Ectodermal cell (in vitro differentiated cells): ENCODE data around the gene MYOM1.

Experiments
- H3K27ac ChIP-seq: 2 replicates; pipeline ENCODE4 v1.7.0; 2013; ENCODE audit warnings: mild to moderate bottlenecking, low read depth, low read length; ENCODE audit not compliant: insufficient read depth, poor library complexity, severe bottlenecking
- H3K27me3 ChIP-seq: 2 replicates; pipeline ENCODE4 v1.7.0; 2013; ENCODE audit warnings: mild to moderate bottlenecking, low read length; ENCODE audit not compliant: insufficient read depth, control insufficient read depth, poor library complexity, severe bottlenecking
- H3K36me3 ChIP-seq: one replicate; pipeline ENCODE4 v1.7.0; 2013; ENCODE audit warnings: low read length; ENCODE audit not compliant: control insufficient read depth, insufficient read depth
- H3K4me1 ChIP-seq: one replicate; pipeline ENCODE4 v1.7.0; 2013; ENCODE audit warnings: low read length; ENCODE audit not compliant: control insufficient read depth, insufficient read depth
- H3K4me3 ChIP-seq: 2 replicates; pipeline ENCODE4 v1.7.0; 2013; ENCODE audit warnings: low read depth, low read length, control low read depth; ENCODE audit not compliant: insufficient read depth
- H3K9me3 ChIP-seq: 2 replicates; pipeline ENCODE4 v1.7.0; 2013; ENCODE audit warnings: mild to moderate bottlenecking, low read length, moderate library complexity; ENCODE audit not compliant: control insufficient read depth
- WGBS, 2 experiments: methylation state at CpG; one replicate each; pipeline ENCODE4 v1.1.7; 2013; ENCODE audit warnings: missing lambda C conversion rate in 2 of 2; 5-methylcytosine and 5-hydroxymethylcytosine counted together

The MYOM1 gene

DNA sequence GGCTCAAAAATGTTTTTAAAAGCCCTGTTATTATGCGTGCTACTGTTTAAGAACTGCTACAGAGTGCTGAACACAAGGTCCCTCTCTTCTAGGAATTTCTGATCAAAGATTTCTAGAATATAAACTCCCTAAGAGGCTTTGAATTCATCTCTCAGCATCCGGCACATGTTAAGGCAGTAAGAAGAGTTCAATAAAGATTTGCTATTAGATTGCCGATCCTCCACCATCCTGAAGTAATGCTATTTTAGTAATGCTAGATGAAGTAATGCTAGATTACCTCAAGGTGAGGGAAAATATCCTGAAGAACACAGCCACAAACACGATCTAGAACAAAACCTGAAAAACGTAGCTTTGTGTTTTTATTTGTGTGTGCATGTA is 41.2 kb upstream of the MYOM1 start:
- peak overlapping the region; percentile 76 for H3K4me3 ChIP-seq
- no peaks in the 10 kb centered on the region for H3K9me3 ChIP-seq
- peak overlapping the region; percentile 100 for H3K27ac ChIP-seq
- H3K27me3 ChIP-seq = no peaks in the 10 kb centered on the region
- 48 to 50% methylated on average over 5 of the region's 5 CpGs for WGBS, 2 experiments
- peaks cover 14% of the 10 kb centered on the region for H3K36me3 ChIP-seq
- peaks cover 9% of the 10 kb centered on the region for H3K4me1 ChIP-seq

DNA sequence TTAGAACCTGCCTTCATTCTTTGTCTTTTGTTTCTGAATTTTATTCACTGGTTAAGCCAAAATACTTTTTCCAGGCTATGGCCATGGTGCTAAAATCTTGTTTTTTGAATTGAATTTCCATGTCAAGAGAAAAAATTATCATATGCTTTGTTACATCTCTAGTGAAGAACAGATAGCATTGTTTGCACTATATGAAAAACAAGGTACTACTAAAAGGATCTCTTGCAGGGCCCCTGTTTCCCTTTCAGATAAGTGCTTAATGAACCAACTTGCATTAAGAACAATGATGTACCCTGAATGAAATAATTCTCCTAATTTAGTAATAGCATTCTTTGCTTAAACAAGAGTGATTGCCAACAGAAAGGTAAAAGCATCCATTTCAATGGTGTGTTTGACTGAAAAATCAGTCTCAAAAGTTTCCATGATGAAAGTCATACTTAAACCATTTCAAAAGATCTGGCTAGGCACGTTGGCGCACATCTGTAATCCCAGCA is 37.9 kb upstream of the MYOM1 start:
- peaks cover 43% of the 10 kb centered on the region for H3K36me3 ChIP-seq
- H3K27me3 ChIP-seq = no peaks in the 10 kb centered on the region
- no peak overlapping the region for H3K27ac ChIP-seq
- 93 to 98% methylated on average over 2 of the region's 2 CpGs for WGBS, 2 experiments
- H3K4me3 ChIP-seq = no peak overlapping the region
- no peaks in the 10 kb centered on the region for H3K9me3 ChIP-seq
- no peaks in the 10 kb centered on the region for H3K4me1 ChIP-seq

DNA sequence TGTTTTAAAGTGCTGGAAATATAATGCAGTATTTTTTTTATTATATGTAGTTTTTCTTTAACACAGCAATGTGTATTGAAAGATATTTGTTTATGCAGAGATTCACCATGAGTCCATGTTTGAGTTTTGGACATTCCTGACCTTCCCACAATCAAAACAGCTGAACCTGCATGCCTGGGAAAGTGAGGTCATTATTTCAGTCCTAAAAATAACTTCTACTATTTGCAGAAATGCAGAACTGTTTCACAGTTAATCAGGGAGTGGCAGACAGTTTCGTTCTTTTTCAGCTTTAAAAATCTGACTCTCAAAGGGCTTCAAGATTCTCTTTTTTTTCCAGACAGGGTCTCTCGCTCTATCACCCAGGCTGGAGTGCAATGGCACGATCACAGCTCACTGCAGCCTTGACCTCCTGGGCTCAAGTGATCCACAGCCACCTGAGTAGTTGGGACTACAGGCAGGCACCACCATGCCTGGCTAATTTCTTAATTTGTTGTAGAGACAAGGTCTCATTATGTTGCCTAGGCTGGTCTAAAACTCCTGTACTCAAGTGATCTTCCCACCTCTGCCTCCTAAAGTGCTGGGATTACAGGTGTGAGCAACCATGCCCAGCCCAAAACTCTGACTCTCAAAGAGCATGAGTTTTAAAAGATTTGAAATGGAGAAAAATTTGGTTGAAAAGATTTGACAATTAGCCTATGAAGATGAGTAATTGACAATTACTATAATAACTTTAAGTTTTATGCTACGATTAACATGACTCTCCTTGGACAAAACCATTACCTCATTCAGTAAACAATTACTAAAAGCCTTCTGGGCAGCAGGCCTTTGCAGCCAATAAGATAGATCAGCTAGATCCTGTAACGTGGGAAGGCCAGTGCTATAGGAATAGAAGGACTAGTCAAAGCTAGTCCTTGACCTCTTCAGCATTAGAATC is 37.2 kb upstream of the MYOM1 start:
- Histone ChIP-seq H3K36me3 (peaks cover 43% of the 10 kb centered on the region), H3K27me3 (no peaks in the 10 kb centered on the region), H3K4me3 (no peak overlapping the region), H3K4me1 (no peaks in the 10 kb centered on the region), H3K9me3 (no peaks in the 10 kb centered on the region), H3K27ac (no peak overlapping the region)
- 90 to 95% methylated on average over 5 of the region's 5 CpGs for WGBS, 2 experiments

DNA sequence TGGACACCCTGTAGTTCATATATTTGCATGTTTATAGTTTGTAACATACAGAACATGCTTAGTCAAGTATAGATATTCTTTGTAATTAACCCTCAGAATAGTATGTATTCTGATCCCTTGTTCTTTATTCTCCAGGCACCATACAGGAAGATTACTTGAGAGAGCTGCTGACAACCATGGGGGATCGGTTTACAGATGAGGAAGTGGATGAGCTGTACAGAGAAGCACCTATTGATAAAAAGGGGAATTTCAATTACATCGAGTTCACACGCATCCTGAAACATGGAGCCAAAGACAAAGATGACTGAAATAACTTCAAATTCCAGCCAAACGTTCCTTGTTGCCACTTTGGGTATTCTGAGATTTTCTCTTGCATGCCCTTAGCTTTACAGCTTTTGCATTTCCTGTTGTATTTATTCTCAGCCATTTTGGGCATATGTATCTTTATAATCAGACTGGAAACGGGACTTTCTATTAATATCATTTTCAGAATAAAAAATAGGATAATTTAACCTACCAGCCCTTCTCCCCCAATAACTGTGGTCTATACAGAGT is 35.9 kb upstream of the MYOM1 start:
- H3K4me3 ChIP-seq = no peak overlapping the region
- no peaks in the 10 kb centered on the region for H3K4me1 ChIP-seq
- no peak overlapping the region for H3K27ac ChIP-seq
- no peaks in the 10 kb centered on the region for H3K9me3 ChIP-seq
- 93 to 98% methylated on average over 4 to 5 of the region's 5 CpGs for WGBS, 2 experiments
- H3K27me3 ChIP-seq = no peaks in the 10 kb centered on the region
- H3K36me3 ChIP-seq = peaks cover 43% of the 10 kb centered on the region

DNA sequence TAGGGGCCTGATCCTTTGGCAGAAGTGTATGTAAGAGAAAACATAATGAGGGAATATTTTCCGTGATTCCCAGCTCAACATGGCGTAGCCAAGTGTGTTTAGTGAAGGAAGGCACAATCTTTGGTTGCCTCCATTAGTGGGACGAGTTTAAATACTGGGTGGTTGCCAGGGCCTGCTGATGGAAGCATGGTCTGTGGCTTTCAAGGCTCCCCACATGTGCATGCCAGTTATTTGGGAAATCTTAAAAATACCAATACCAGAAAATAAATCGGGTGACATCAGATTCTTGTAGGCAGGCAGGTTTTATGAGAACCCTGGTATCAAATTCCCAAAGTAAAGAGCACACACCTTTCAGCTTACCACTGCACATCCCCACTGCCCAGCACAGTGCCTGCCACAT is 35.0 kb upstream of the MYOM1 start:
- H3K27me3 ChIP-seq = no peaks in the 10 kb centered on the region
- 95 to 96% methylated on average over 4 of the region's 4 CpGs for WGBS, 2 experiments
- no peak overlapping the region for H3K27ac ChIP-seq
- H3K36me3 ChIP-seq = peaks cover 43% of the 10 kb centered on the region
- H3K9me3 ChIP-seq = no peaks in the 10 kb centered on the region
- no peak overlapping the region for H3K4me3 ChIP-seq
- no peaks in the 10 kb centered on the region for H3K4me1 ChIP-seq

DNA sequence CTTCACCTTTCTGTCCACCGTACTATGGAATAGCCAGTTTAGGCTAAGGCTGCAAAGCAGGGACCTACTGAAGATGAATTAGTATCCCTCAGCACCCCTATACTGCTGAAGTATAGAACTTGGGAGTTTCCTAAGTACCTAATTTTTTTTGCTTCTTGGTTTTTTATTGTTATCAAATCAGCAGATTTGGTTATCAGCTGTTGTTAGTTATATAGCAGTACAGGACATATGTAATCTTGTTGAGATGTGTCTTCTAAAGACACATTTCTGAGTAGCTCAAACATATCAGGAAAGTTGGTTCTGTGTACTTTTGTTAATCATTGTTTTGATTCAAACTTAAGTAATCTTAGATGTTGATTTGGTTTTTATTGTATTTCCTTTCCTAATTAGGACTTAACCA is 33.1 kb upstream of the MYOM1 start:
- peaks cover 6% of the 10 kb centered on the region for H3K4me1 ChIP-seq
- WGBS, 2 experiments = 95 to 100% methylated on average over 1 of the region's 1 CpG
- peaks cover 43% of the 10 kb centered on the region for H3K36me3 ChIP-seq
- H3K27ac ChIP-seq = no peak overlapping the region
- no peak overlapping the region for H3K4me3 ChIP-seq
- H3K9me3 ChIP-seq = no peaks in the 10 kb centered on the region
- H3K27me3 ChIP-seq = no peaks in the 10 kb centered on the region

DNA sequence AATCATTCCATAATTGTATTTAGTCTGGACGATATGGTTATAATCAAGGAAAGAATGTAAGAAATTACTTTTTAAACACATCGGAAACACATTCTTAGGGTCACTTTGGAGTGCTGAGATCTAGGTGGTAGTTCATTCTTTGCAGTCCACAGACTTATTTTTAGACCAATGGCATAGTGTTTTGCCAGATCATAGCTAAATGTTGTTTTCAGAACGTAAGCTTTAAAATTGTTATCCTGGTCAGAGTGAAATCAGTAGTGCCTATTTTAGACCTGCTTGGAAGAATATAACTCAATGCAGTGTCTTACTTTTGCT is 32.2 kb upstream of the MYOM1 start:
- H3K9me3 ChIP-seq = no peaks in the 10 kb centered on the region
- peaks cover 38% of the 10 kb centered on the region for H3K36me3 ChIP-seq
- H3K4me1 ChIP-seq = peaks cover 6% of the 10 kb centered on the region
- WGBS, 2 experiments = 97 to 98% methylated on average over 3 of the region's 3 CpGs
- H3K27me3 ChIP-seq = no peaks in the 10 kb centered on the region
- no peak overlapping the region for H3K4me3 ChIP-seq
- no peak overlapping the region for H3K27ac ChIP-seq

DNA sequence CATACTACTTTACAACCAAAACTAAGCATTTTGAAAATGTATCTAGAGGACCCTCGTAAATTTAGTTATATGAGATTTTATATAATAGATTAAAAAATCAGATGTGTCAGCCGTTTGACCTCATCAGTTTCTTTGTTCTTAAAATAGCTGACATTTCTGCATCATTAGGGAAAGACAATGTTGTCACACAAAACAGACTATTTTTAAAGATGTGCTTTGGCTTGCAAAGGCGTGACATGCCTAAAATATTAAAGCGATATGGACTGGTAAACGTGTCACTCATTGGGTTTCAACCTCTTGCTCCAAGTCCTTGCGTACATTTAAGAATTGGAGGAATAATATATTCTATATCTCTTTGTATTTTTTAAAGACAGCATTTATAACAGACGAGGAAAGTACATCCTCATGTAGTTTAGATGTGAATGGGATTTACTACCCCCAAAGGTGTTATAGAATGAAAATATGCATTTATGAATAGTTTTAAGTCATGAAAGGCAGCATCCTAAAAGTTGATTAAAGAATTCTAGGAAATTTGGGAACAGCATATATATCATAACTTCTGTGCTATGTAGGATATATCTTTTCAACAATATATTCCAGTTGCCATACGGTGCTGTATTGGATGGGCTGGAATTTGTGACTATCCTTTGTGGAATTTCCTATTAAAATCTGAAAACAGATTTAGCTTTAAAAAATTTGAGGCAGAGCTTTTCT is 31.6 kb upstream of the MYOM1 start:
- Histone ChIP-seq H3K36me3 (peaks cover 33% of the 10 kb centered on the region), H3K27me3 (no peaks in the 10 kb centered on the region), H3K9me3 (no peaks in the 10 kb centered on the region), H3K4me3 (no peak overlapping the region), H3K27ac (no peak overlapping the region), H3K4me1 (peaks cover 6% of the 10 kb centered on the region)
- 96 to 98% methylated on average over 4 to 6 of the region's 8 CpGs for WGBS, 2 experiments

DNA sequence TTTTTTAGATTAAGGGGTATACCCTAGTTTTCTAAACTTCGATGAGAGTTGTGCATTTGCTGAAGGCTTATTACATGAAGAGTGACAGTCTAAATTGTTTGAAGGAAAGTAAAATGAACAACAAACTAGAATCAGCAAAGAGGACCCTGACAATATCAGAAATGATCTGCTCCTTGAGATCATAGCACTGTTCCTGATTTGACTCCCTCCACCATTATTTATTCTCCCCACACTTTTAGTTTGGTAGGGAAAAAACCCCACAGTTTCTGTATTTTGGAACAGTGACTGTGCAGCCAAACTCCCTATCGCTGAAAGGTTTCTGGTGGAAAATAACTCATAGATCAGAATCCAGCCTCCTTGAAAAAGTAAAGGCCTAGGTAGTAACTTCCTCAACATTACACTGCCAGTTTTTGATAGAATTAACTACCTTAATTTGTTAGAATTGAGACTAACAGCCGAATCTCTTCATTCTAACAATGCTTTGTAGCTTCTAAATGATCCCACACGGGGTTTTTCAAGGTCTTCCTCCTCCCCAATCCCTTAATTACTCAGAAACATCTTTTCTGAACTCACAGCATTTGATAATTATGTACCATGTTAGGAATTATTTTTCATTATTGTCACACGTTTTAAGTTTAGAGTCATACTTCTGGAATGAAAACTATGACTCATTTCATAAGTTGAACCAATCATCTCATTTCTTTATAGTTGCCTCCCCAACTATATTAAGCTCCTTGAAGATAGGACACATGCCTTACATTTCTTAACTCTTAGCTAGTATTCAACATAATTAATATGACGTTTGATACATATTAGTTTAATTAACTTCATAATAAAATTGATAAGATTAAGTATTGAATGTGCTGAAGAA is 30.7 kb upstream of the MYOM1 start:
- no peak overlapping the region for H3K27ac ChIP-seq
- H3K4me1 ChIP-seq = peaks cover 6% of the 10 kb centered on the region
- H3K4me3 ChIP-seq = no peak overlapping the region
- H3K27me3 ChIP-seq = no peaks in the 10 kb centered on the region
- H3K9me3 ChIP-seq = no peaks in the 10 kb centered on the region
- 86 to 90% methylated on average over 5 of the region's 6 CpGs for WGBS, 2 experiments
- peaks cover 24% of the 10 kb centered on the region for H3K36me3 ChIP-seq
